Ramos (cell line): ENCODE measurements around the gene CNTNAP1.

Source experiments
- in situ Hi-C: fragments of 300-500 bp; cut with MboI; formaldehyde crosslinking; loops from one replicate; pipeline ENCODE4 v1.14.3; 2022; ENCODE audit warnings: low sequenced_read_pairs; ENCODE audit not compliant: unreplicated experiment

The CNTNAP1 gene

DNA sequence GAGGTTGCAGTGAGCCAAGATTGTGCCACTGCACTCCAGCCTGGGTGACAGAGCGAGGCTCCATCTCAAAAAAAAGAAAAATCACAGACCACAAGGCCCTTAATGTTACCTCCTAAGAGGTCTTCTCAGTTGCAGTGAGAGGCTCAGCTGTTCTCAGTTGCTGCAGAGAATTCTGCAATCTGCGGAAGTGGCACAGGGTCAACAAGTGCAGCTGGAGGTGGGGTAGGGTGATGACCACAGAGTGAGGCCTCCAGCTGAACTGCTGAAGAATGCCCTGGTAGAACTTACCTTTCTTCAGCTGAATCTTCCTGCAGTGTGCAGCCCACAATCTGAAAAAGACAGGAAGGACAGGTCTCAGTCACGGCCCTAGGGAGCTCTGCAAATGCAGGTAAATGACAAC, 26.3 kb downstream of the CNTNAP1 start:
- in situ Hi-C loops: loop anchor here (25.0 kb wide), 2 partner anchors 229 to 604 kb away; no protein-coding TSS in a partner anchor

DNA sequence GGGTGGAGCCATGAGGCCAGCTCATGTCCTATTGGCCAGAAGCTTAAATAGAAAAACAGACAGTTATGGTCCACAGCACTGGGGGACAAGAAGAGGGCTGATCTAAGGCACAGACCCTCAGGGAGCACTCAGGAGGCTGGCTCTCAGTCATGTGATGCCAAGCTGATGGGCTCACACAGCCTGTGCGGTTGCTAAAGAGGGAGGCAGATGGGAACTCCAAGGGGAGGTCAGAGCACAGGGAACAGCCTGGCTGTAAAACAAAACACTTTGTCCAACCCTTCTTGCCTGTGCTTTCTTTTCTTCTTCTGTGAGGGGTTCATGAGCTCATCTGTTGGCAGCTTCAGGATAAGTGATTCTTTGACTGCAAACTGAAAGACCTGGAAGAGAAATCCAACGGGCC, 27.2 kb downstream of the CNTNAP1 start:
- in situ Hi-C loops: loop anchor here (25.0 kb wide), 2 partner anchors 228 to 603 kb away; no protein-coding TSS in a partner anchor

DNA sequence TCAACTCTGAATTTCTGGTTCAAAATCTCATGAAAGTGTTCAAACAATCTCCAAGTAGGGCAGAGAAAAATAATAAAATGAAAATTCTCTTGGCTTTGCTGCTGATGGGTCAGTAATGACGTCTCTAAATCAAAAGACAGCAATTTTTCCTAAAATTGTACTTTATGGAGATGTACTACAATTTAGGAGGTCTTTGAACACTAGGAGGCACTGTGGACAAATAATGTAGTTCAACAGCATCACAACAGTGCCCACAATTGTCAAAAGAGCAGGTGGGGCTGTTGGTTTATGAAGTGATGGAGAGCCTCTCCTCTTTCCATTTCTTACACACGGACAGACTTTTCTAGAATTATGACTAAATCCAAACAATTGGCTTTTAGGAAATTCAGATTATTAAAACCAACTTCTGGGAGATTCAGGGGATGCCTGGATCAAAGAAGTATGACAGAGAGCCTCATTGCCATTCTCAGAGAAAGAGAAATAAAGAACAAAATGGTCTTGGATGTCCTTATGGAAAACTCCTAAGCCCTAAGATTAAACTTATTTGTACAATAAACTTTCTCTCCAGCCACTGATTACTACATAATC, 38.8 kb downstream of the CNTNAP1 start:
- in situ Hi-C loops: loop anchor here (25.0 kb wide), 2 partner anchors 216 to 591 kb away; no protein-coding TSS in a partner anchor

DNA sequence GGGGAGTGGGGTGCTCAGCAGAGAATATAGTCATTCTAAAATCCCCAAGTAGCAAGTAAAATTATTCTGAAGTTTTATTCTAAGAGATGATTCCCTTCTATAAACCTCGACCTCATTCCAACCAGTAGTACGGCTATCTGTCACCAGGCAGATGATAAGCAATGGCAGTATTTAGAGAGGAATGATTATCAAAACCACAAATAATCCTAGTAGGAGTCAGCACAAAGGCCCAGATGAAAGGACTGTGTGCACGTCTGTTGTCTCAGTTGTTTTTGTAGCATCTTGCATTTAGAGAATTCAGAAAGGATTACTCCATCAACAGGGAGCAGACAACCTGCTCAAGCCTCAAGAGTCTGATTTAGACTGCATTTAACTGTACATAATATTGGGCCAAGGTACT, 41.3 kb downstream of the CNTNAP1 start:
- in situ Hi-C loops: loop anchor here (25.0 kb wide), 2 partner anchors 214 to 589 kb away; no protein-coding TSS in a partner anchor

DNA sequence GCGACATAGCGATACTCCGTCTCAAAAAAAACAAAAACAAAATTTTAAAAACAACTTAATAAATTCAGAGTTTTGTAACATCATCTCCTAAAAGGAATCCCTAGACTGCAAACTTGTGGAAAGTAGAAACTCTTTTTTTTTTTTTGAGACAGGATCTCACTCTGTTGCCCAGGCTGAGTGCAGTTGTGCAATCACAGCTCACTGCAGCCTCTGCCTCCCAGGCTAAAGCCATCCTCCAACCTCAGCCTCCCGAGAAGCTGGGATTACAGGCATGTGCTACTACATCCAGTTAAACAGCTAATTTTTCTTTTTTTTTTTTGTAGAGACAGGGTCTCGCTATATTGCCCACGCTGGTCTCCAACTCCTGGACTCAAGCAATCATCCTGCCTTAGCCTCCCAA, 42.8 kb downstream of the CNTNAP1 start:
- in situ Hi-C loops: loop anchor here (25.0 kb wide), 1 partner anchor 637 kb away; no protein-coding TSS in a partner anchor

DNA sequence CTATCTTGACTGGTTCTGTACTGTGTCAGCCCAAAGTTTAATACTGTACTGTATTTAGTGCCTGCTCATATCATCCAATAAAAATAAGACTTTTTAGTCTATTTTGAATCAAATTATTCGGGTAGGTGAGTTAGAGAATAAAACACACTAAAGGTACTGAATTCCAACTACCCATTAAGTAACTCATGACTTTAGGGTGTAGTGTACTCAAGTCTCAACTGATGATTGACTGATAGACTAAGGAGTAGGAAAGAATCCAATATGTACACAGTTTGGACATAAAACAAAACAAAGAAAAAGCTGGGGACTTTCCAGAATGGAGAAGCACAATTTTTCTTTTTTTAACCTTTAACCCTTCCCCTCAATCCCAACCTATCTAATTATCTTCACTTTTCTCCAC, 58.4 kb downstream of the CNTNAP1 start:
- in situ Hi-C loops: loop anchor here (25.0 kb wide), 1 partner anchor 622 kb away; no protein-coding TSS in a partner anchor

DNA sequence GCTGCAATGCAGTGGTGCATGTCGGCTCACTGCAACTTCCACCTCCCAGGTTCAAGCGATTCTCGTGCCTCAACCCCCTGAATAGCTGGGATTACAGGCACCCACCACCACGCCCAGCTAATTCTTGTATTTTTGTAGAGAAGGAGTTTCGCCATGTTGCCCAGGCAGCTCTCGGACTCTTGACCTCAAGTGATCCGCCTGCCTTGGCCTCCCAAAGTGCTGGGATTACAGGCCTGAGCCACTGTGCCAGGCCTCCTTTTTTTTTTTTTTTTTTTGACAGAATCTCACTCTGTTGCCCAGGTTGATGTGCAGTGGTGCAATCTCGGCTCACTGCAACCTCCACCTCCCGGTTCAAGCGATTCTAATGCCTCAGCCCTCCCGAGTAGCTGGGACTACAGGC, 60.6 kb downstream of the CNTNAP1 start:
- in situ Hi-C loops: loop anchor here (25.0 kb wide), 1 partner anchor 619 kb away; no protein-coding TSS in a partner anchor

DNA sequence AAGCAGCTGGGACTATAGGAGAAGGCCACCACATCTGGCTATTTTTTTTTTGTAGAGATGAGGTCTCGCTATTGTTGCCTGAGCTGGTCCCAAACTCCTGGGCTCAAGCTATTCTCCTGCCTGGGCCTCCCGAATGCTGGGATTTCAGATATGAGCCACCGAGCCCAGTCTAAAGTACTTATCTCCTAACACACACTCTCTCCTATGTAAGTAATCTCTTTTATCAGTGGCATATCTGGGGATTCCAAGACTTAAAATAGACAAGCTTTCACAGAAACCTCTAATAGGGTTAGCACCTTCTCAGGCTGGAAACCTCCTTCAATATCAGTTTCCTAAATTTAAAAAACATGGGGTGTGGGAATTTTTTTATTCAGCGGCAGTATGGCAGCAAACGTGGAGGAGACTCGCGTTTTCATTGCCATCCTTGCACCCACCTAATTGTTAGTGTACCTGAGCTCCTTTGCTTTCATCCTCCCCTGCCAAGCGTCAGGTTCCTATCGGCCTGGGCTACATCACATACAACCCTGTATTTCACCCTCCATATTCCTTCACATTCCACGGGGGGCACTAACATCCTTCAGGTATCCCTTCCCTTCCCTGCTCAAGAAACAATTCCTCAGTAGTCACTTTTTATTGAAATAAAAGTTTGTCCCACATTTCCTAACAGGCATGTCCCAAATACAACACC, 61.4 kb downstream of the CNTNAP1 start:
- in situ Hi-C loops: loop anchor here (25.0 kb wide), 1 partner anchor 619 kb away; no protein-coding TSS in a partner anchor

DNA sequence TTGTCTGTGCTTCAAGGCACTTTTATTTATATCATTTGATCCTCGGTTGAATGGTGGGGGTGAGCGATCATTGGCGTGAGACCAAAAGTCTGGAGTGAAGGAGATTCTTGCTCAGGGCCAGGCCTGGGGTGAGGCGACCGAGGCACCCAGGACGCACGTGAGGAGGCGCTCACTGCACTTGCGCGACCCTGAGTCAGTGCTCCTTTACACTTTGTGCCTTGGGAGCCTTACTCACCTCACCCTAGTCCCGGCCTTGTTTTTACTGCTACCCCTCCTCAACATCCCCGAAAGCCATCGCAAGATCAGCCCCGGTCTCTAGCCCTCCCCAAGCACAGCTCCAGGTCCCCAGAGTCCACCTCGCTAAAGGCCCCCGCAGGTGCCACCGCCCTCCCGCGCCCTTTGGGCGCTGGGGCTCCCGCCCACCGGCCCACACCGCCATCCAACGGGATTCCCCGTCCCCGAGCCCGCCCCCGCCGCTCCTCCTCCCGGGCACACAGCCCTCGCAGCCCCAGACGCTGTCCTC, 62.0 kb downstream of the CNTNAP1 start:
- in situ Hi-C loops: loop anchor here (25.0 kb wide), 1 partner anchor 618 kb away; no protein-coding TSS in a partner anchor

DNA sequence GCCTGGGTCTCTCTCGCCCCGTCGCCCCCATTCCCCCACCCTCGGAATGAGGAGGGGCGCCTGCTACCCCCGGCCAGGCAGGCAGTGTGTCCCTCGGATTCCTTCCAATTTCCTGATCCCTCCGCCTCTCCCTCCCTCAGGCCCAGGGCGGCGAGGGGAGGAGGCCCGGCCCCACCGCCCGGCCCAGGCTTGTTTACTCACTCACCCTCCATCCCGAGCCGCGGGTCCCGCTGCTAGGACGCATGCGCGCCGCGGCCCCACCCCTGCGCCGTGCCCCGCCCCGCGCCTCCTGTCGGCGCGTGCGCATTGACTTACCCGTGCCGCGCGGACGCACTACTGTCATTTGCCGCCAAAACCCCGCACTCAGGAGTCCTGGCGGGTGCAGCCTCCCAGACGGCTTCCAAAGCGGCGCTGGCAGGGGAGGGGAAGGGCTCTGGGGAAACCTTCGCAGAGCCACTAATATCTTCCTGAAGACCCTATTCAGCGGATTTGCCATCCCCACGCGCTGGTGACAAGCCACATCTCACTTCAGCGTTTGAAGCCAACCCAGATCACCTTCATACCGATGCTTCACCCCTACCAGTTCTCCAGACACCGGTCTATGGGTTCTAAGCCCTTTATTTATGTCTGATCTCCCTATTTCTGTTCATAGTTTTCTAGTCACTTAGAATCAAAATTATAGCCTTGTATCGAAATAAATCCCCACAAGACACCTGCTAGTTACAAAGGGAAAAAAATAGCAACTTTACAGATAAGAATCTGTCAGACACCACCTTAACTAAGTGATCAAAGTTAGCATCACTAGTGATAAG, 62.7 kb downstream of the CNTNAP1 start, which contains the start of gene EZH1:
Gene EZH1 (minus strand): TSS at position 235 of the 812 bp plus-strand sequence. CDS start 16,099 bp downstream, outside the sequence.
- in situ Hi-C loops: loop anchor here (25.0 kb wide), 1 partner anchor 617 kb away; no protein-coding TSS in a partner anchor

DNA sequence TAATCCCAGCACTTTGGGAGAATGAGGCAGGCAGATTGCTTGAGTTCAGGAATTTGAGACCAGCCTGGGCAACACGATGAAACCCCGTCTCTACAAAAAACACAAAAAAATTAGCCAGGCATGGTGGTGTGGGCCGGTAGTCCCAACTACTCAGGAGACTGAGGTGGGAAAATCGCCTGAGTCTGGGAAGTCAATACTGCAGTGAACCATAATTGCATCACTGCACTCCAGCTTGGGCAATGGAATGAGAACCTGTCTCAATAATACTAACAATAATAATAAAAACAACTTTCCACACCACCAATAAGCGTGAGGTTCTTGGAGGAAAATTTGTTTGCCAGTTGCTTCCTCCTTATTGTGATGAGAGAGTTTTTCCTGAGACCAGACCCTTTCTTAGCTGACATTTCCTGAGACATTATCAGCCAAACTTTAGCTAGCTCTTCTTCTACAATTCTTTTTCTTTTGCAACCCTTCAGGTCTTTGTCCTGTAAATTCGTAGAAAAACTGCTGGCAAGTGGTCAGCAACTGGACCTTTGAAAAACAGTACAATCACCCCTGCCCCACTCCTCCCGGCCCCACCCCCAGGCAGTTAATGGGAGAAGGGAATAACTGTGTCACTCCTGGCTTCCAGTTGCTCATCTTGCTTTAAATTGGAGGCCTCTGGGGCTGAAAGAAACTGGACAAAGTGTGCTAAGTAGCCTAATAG, 66.0 kb downstream of the CNTNAP1 start:
- in situ Hi-C loops: loop anchor here (25.0 kb wide), 1 partner anchor 614 kb away; no protein-coding TSS in a partner anchor

DNA sequence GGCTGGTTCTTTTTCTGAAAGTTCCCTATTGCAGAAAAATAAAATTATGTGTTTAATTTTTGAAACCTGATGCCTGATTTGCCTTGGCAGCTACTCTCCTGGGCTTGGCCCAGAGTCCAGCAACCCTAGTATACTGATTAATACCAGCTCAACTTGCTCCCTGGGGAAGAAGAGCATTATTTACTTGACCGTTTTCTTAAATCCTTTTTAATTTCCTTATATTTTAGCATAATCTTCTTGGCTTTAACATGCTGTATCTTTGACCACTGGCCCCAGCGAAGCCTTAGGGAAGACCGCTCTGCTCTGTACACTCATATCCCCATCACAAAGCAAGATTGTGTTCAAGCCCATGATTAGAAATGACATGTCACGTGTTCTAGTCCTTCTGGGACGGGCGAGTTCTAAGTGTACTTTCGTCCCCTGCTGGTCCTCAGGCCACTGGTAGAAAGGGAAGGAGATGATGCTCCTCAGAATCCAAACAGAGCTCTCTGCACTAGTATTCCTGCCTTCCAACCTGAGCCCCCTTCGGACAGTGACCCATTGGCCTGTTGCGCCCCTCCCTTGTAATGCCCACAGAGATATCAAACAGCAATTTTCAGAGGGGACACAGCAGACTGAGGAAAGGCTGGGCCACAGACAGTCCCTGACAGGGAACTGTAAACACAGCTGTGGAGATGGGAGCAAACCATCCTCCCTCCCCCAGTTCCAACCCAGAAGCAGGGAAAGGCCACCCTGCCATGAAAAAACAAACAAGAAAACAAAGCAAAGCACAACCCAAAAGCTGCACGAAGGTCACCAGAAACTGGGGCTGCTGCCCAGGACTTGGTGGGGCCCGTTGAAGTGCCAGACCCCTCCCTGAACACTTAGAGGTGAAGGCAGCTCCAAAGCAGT, 66.8 kb downstream of the CNTNAP1 start:
- in situ Hi-C loops: loop anchor here (25.0 kb wide), 1 partner anchor 613 kb away; no protein-coding TSS in a partner anchor
